Measurements from ENCODE around the gene IDS. TPM values are rescaled to one million over a fixed set of nuclear protein-coding genes. Genes with fewer than 3 reads are reported as not detected.
A peak's percentile ranks its signal among the peaks of the same experiment; 100 is the strongest.
"Not testable (repeated sequence)": the region's sequence is repeated elsewhere in the genome, so short reads cannot be mapped to it uniquely, and the experiment has no call there.

The IDS gene, protein sequence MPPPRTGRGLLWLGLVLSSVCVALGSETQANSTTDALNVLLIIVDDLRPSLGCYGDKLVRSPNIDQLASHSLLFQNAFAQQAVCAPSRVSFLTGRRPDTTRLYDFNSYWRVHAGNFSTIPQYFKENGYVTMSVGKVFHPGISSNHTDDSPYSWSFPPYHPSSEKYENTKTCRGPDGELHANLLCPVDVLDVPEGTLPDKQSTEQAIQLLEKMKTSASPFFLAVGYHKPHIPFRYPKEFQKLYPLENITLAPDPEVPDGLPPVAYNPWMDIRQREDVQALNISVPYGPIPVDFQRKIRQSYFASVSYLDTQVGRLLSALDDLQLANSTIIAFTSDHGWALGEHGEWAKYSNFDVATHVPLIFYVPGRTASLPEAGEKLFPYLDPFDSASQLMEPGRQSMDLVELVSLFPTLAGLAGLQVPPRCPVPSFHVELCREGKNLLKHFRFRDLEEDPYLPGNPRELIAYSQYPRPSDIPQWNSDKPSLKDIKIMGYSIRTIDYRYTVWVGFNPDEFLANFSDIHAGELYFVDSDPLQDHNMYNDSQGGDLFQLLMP
- 10 to 100 TPM; 57.4 to 83.9 (median 72.6) TPM for total RNA-seq
- polyA plus RNA-seq = 10 to 100 TPM; 20.7 to 58.9 TPM
- long read RNA-seq, donor 1, full-length matches to known transcripts = 13 of 54 reads
- long read RNA-seq, donor 1, partial matches to known transcripts = 5 of 54 reads
- long read RNA-seq, donor 1, other reads (novel, unspliced or antisense) = 36 of 54 reads
- long read RNA-seq, donor 2, full-length matches to known transcripts = 50 of 130 reads
- long read RNA-seq, donor 2, partial matches to known transcripts = 12 of 130 reads
- long read RNA-seq, donor 2, other reads (novel, unspliced or antisense) = 68 of 130 reads
- long read RNA-seq, donor 3, full-length matches to known transcripts = 5 of 38 reads
- long read RNA-seq, donor 3, partial matches to known transcripts = 3 of 38 reads
- long read RNA-seq, donor 3, other reads (novel, unspliced or antisense) = 30 of 38 reads

DNA sequence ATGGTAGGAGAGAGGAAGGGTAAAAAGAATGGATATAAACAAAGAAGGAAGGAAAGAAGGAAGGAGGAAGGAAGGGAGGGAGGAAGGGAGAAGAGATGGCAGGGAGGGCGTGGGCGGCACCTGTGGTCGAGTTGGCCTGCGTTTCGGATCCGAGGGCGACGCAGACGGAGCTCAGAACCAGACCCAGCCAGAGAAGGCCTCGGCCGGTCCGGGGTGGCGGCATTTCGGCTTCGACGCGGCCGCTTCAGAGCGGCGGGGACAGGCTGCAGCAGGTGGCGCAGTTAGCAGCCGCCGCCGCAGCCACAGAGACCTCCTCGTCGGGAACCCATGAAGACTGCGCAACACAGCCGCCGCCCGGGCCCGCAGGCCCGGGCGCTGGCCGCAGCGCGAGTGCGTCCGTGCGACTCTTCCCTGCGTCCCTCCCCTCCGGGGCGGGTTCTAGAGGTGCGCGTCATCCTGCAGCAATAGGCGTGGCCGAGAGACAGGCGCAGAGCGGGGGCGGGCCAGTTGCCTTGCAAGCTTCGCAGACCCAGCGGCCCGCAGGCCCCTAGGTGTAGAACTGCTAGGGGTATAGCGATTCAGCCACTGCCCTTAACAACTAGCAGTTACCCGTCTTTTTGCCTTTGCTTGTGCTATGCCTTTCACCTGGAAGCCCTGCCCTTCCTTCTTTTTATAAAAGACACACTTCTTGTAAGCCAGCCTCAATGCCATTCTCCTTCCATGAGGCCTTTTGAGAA, at the start of gene IDS:
IDS (minus strand) TSS at position 392 of the 737 bp plus-strand sequence; CDS start at position 223, 169 bp downstream.
- peaks cover 0 to 9% (median 0%) of the 10 kb centered on the region in 9 donors for H3K27me3 ChIP-seq
- intact Hi-C loops (cut with DNase I) = no loop called here

DNA sequence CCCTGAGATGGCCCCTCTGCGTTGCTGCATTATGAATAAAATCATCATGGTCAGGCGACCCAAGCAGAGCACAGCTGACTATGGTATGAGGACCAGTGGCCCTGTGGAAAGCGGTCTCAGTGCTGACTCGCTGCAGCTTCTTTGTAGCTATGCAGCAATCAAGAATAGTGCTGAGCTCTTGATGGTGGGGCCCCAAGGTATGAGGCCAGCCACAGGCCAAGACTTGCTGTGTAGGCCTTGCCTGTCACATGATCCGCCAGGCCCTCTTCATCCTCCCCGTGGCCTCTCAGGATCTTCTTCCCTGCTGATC, 46.8 kb upstream of the IDS start:
- WGBS, 4 donors = 97 to 100% (median 100%) methylated on average over 2 of the region's 6 CpGs; no CpG with 5 or more reads in 1 of the 4 donors

More for the DNA sequence above, at the start of gene IDS:
- H3K4me3 ChIP-seq = peak within 1 kb of the TSS; percentile 27 to 98 (median 76)
- 0 to 38% (median 15%) methylated on average over 49 to 54 of the region's 54 CpGs for WGBS, 4 donors
- H3K27ac ChIP-seq = peak within 1 kb of the TSS; percentile 61 to 94 (median 88)
- H3K4me1 ChIP-seq = peaks cover 0 to 22% (median 3%) of the 10 kb centered on the region in 12 donors
- peak; percentile 92 to 98 for TF ChIP-seq POLR2A (IDR thresholded peaks at IDR 0.05)
- TF ChIP-seq, protein P1, sequence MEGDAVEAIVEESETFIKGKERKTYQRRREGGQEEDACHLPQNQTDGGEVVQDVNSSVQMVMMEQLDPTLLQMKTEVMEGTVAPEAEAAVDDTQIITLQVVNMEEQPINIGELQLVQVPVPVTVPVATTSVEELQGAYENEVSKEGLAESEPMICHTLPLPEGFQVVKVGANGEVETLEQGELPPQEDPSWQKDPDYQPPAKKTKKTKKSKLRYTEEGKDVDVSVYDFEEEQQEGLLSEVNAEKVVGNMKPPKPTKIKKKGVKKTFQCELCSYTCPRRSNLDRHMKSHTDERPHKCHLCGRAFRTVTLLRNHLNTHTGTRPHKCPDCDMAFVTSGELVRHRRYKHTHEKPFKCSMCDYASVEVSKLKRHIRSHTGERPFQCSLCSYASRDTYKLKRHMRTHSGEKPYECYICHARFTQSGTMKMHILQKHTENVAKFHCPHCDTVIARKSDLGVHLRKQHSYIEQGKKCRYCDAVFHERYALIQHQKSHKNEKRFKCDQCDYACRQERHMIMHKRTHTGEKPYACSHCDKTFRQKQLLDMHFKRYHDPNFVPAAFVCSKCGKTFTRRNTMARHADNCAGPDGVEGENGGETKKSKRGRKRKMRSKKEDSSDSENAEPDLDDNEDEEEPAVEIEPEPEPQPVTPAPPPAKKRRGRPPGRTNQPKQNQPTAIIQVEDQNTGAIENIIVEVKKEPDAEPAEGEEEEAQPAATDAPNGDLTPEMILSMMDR (IDR thresholded peaks at IDR 0.05) = peak in 1 of 12 donors; percentile 11
- H3K9me3 ChIP-seq = no peaks in the 10 kb centered on the region
- peak; percentile 89 to 97 (median 96) for ATAC-seq
- peaks cover 0 to 26% (median 18%) of the 10 kb centered on the region in 9 donors for H3K36me3 ChIP-seq
- DNase-seq = peak; percentile 90 to 94 (median 92)

DNA sequence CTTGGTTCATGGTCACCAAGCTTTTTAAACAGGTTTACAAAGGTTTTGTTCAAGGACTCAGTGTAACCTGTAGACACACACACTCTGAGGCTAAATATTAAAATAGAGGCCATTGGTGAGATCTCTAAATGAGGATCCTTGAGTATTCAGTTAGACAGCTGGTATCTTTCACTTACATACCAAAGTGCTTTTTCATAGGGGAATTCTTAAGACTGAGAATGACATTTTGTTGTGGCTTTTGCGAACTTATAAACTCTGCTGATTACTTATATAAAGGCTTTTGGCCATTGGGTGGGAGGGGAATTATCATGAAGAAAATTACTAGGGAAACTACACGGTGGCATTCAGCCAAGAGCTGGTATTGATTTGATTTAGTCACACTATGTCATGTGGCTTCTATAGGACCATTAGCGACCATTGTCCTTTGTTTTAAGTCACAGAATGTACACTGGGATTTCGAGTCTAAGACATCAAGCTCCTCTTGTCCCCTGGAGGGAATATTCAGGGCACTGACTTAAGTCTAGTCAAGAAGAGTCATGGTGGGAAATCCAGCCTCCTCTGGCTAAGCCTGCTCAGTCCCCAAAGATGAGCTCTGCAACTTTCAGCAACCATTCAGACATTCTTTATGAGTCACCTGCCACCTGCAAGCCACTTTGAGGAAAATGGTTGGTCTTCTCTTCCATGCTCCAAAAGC, 46.3 kb upstream of the IDS start:
- H3K36me3 ChIP-seq; intact Hi-C loops (cut with DNase I); H3K27me3 ChIP-seq; DNase-seq; ATAC-seq; H3K27ac ChIP-seq; H3K9me3 ChIP-seq; H3K4me1 ChIP-seq; H3K4me3 ChIP-seq: not testable (repeated sequence)
- no CpG with 5 or more reads among the region's 4 CpGs for WGBS, 4 donors

More for the DNA sequence above, 46.8 kb upstream of the IDS start:
- H3K4me3 ChIP-seq; ATAC-seq; H3K9me3 ChIP-seq; H3K4me1 ChIP-seq; DNase-seq; H3K27me3 ChIP-seq; intact Hi-C loops (cut with DNase I); H3K27ac ChIP-seq; H3K36me3 ChIP-seq: not testable (repeated sequence)

DNA sequence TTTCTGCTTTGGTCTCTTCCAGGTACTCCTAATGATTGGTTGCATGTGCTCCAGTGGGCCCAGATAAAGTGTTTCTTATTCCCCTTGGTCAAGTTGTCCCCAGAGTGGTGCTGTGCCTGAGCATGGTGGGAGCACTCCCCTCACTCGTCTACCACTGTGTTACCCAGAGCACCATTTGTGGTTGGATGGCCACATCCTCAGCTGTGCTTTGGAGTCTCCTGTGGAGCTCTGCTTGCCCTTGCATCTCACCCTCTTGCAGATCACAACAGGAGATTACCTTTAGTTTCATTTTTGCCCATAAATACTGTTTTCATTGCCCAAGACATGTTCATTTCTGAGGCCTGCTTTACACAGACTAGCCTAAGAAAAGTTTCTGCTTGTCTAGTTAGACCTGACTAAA, 45.3 kb upstream of the IDS start:
- ATAC-seq; intact Hi-C loops (cut with DNase I); H3K27ac ChIP-seq; H3K27me3 ChIP-seq; H3K36me3 ChIP-seq; DNase-seq; H3K4me1 ChIP-seq; H3K9me3 ChIP-seq; H3K4me3 ChIP-seq: not testable (repeated sequence)
- WGBS, 4 donors = 71 to 100% (median 88%) methylated on average over 1 of the region's 1 CpG

DNA sequence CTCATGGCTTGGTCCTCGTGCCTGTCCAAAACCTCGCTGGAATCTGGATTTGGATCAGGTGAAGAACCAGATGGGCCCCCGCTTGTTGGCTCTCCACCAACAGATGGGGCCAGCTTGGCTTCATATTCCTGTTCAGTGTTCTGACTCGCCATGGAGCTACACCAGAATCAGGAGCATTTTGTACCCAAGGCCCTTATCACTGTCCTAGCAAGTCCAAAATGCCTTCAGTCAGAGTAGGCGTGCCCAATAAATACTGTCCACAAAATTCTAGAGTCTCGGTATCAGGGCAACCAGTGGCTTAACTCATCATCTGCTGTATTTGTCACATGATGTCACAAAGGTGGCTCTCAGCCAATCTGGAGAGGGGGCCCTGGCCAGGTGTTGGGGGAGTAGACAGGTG, 44.6 kb upstream of the IDS start, which contains the start of gene HSFX3:
HSFX3 (minus strand) TSS at position 224 of the 400 bp plus-strand sequence; CDS start at position 152, 72 bp downstream.
- H3K27me3 ChIP-seq, H3K4me3 ChIP-seq, H3K27ac ChIP-seq, H3K36me3 ChIP-seq, H3K9me3 ChIP-seq, H3K4me1 ChIP-seq, DNase-seq: not testable (repeated sequence)
- ATAC-seq = peak in 1 of 4 donors; percentile 58
- intact Hi-C loops (cut with DNase I) = loop anchor here in 1 of 10 donors (10.0 kb wide), 1 partner anchor 365 kb away; no protein-coding TSS in a partner anchor
- 60 to 85% (median 67%) methylated on average over 1 of the region's 6 CpGs; no CpG with 5 or more reads in 1 of the 4 donors for WGBS, 4 donors

DNA sequence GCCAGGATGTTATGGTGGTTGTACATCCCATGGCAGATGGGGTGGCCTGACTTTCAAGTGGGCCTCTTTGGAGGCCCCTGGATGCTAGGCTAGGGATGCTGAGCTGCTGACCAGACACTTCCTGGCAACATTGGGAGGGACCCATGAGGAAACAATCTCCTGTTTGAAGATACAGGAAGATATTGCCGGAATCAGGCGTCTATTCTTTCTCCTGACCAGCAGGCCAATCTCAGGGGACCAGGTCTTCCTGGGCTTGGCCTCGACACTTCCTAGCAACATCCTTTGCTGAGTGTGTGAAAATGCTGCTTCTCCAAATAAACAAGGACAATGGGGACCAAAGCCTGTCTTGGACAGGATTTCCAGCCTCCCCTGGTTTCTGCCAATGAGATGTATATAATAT, 42.7 kb upstream of the IDS start:
- intact Hi-C loops (cut with DNase I) = loop anchor here in 1 of 10 donors (10.0 kb wide), 1 partner anchor 367 kb away; no protein-coding TSS in a partner anchor
- not testable (repeated sequence) for H3K27me3 ChIP-seq, H3K36me3 ChIP-seq, DNase-seq, H3K4me1 ChIP-seq, H3K4me3 ChIP-seq, H3K9me3 ChIP-seq, H3K27ac ChIP-seq
- 17 to 71% (median 38%) methylated on average over 1 to 2 of the region's 3 CpGs; no CpG with 5 or more reads in 1 of the 4 donors for WGBS, 4 donors
- ATAC-seq = peak in 1 of 4 donors; percentile 52

DNA sequence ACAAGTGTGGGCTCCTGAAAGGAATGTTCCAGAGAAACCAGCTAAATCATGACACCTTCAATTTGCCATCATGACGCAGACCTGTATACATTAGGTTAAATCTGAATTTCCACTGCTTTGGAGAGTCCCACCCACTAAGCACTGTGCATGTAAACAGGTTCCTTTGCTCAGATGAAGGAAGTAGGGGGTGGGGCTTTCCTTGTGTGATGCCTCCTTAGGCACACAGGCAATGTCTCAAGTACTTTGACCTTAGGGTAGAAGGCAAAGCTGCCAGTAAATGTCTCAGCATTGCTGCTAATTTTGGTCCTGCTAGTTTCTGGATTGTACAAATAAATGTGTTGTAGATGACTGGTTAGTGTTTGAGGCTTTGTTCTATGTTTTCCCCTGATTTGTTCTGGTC, 41.9 kb upstream of the IDS start:
- H3K9me3 ChIP-seq, H3K27me3 ChIP-seq, H3K4me3 ChIP-seq, H3K27ac ChIP-seq, DNase-seq, H3K4me1 ChIP-seq, ATAC-seq, H3K36me3 ChIP-seq: not testable (repeated sequence)
- intact Hi-C loops (cut with DNase I) = loop anchor here in 1 of 10 donors (10.0 kb wide), 1 partner anchor 368 kb away; no protein-coding TSS in a partner anchor
- 63 to 100% (median 90%) methylated on average over 1 of the region's 1 CpG for WGBS, 4 donors

All from heart left ventricle (tissue), 16 donors.